Adrenal gland (tissue), 12 donors: ENCODE results near the gene PRKD1. TPM values are rescaled to one million over a fixed set of nuclear protein-coding genes. Genes with fewer than 3 reads are reported as not detected.

Source experiments
- DNase-seq, 7 donors: peaks; one replicate each; pipeline ENCODE4 v3.0.0-alpha.2; 2019 to 2020
- H3K27ac ChIP-seq, 5 donors: fragments of 200-600 bp; sonication (generic) in 4 of 5; 1 replicate in 3 of 5; 2 replicates in 2 of 5; pipeline versions ENCODE4 v1.5.1 to v1.8.0; 2016 to 2020; ENCODE audit warnings: mild to moderate bottlenecking in 1 of 5
- H3K27me3 ChIP-seq: fragments of 200-600 bp; 2 replicates; pipeline ENCODE4 v1.8.0; 2021
- H3K36me3 ChIP-seq, 2 donors: fragments of 200-600 bp; replicated peaks in 1 of 2; 1 replicate in 1 of 2; 2 replicates in 1 of 2; pipeline versions ENCODE4 v1.5.1 to v1.8.0; 2018 to 2022
- H3K4me1 ChIP-seq, 2 donors: fragments of 200-600 bp; replicated peaks in 1 of 2; 1 replicate in 1 of 2; 2 replicates in 1 of 2; pipeline versions ENCODE4 v1.5.1 to v1.8.0; 2018 to 2021
- H3K4me3 ChIP-seq, 4 donors: fragments of 200-600 bp; sonication (generic) in 3 of 4; one replicate each; pipeline ENCODE4 v1.5.1; 2016 to 2018
- H3K9me3 ChIP-seq, 3 donors: fragments of 200-600 bp; sonication (generic) in 1 of 3; replicated peaks in 1 of 3; 1 replicate in 2 of 3; 2 replicates in 1 of 3; pipeline versions ENCODE4 v1.5.1 to v1.8.0; 2016 to 2021
- POLR2A ChIP-seq, 2 donors: fragments of 450-650 bp; IDR thresholded peaks; one replicate each; pipeline ENCODE4 v1.6.1; 2017; ENCODE audit warnings: antibody characterized with exemption in 2 of 2, mild to moderate bottlenecking in 2 of 2, moderate library complexity in 1 of 2
- WGBS, 4 donors: extraction: QIAGEN DNeasy Blood & Tissue Kit in 2 of 4; methylation state at CpG; one replicate each; pipeline versions ENCODE4 v1.1.5 to v1.1.7; 2013 to 2017; 5-methylcytosine and 5-hydroxymethylcytosine counted together
- intact Hi-C, 2 donors: fragments of 100-400 bp; cut with DNase I; formaldehyde crosslinking; loops; one replicate each; pipeline versions ENCODE4 v1.14.1 to v1.15.0; 2022 to 2023
- polyA plus RNA-seq, 3 donors: library from polyadenylated mRNA; stranded (reverse); fragments of 200-250 nt in 2 of 3; fragments of 350-450 nt in 1 of 3; fragmentation: Illumina TruSeq in 1 of 3; extraction: RNeasy Lipid Tissue Mini Kit (QIAGEN cat#74804) in 1 of 3; gene quantifications; one replicate each; pipeline ENCODE4 v1.2.3, GENCODE V29; 2013 to 2014
- total RNA-seq, 9 donors: library from RNA; depleted of rRNA in 4 of 9; stranded (reverse); fragments of >200 nt in 4 of 9; fragments of 120-200 nt in 1 of 9; fragmentation: NEBNext Ultra II Directional in 1 of 9; extraction: Animal tissue kit (Norgen Biotek cat#: 25700) in 1 of 9; gene quantifications; one replicate each; pipeline versions ENCODE4 v1.1.0 to v1.2.4, GENCODE V29; 2013 to 2023
- TF ChIP-seq, protein P1 (sequence below), 6 experiments: fragments of 450-650 bp in 4 of 6; fragments of 200-600 bp in 2 of 6; sonication (generic) in 1 of 6; IDR thresholded peaks; 1 replicate in 5 of 6; 2 replicates in 1 of 6; pipeline versions ENCODE4 v1.5.1 to v1.8.0; 2016 to 2021; ENCODE audit warnings: antibody characterized with exemption in 6 of 6, mild to moderate bottlenecking in 2 of 6, moderate library complexity in 1 of 6
- donor health status: healthy with polysubstance abuse.
- donor health status: Bipolar disorder and iron deficiency.
- donor health status: DM: yes; HTN: yes; CAD: no.
- donor health status: DM: no; HTN: no; CAD: no.
- donor health status: DM: no; HTN: no; CAD: no.
- donor health status: DM: yes; HTN: yes; CAD: no.

The PRKD1 gene
- total and polyA plus RNA-seq, 12 donors, result 6.9 to 30.1 (median 22.0) TPM

DNA sequence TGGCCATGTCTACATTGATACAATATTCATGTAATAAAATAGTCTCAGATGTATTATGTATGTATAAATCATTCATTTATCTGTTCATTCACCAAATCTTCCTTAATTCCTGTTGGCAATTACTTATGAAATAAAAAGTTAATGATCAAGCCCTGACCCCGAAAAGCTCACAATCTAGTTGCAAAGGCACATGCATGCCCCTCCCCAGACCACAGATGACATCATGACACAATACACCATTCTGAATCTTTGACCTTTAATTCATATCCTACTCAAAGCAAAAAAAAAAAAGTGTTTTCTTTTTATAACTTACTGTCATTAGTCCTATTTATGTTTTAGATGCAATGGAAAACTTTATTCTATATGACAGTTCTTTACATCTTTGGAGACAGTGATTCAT, 346.9 kb downstream of the PRKD1 start:
- no peaks in the 10 kb centered on the region for H3K36me3 ChIP-seq
- 92 to 100% (median 96%) methylated on average over 1 of the region's 1 CpG for WGBS, 4 donors
- H3K4me3 ChIP-seq, result no peak overlapping the region
- no peak overlapping the region for H3K27ac ChIP-seq
- H3K9me3 ChIP-seq, result no peaks in the 10 kb centered on the region
- H3K4me1 ChIP-seq, result peaks cover 0 to 11% of the 10 kb centered on the region in 2 donors
- DNase-seq, result no peak
- H3K27me3 ChIP-seq, result no peaks in the 10 kb centered on the region
- intact Hi-C loops, result loop anchor here in 1 of 2 donors (10.0 kb wide), 1 partner anchor 344 kb away; the partner anchor contains the start of gene PRKD1
- TF ChIP-seq, protein P1, sequence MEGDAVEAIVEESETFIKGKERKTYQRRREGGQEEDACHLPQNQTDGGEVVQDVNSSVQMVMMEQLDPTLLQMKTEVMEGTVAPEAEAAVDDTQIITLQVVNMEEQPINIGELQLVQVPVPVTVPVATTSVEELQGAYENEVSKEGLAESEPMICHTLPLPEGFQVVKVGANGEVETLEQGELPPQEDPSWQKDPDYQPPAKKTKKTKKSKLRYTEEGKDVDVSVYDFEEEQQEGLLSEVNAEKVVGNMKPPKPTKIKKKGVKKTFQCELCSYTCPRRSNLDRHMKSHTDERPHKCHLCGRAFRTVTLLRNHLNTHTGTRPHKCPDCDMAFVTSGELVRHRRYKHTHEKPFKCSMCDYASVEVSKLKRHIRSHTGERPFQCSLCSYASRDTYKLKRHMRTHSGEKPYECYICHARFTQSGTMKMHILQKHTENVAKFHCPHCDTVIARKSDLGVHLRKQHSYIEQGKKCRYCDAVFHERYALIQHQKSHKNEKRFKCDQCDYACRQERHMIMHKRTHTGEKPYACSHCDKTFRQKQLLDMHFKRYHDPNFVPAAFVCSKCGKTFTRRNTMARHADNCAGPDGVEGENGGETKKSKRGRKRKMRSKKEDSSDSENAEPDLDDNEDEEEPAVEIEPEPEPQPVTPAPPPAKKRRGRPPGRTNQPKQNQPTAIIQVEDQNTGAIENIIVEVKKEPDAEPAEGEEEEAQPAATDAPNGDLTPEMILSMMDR (IDR thresholded peaks at IDR 0.05), result no peak
- TF ChIP-seq POLR2A (IDR thresholded peaks at IDR 0.05), result no peak

GRCh38 chr14:29579838-29580237, 347.8 kb downstream of the PRKD1 start:
- H3K27me3 ChIP-seq, result no peaks in the 10 kb centered on the region
- H3K36me3 ChIP-seq, result no peaks in the 10 kb centered on the region
- no peak overlapping the region for H3K4me3 ChIP-seq
- no peak for TF ChIP-seq POLR2A (IDR thresholded peaks at IDR 0.05)
- H3K4me1 ChIP-seq, result peaks cover 0 to 4% of the 10 kb centered on the region in 2 donors
- no peak for DNase-seq
- H3K9me3 ChIP-seq, result no peaks in the 10 kb centered on the region
- no peak overlapping the region for H3K27ac ChIP-seq
- intact Hi-C loops, result loop anchor here in 1 of 2 donors (10.0 kb wide), 1 partner anchor 345 kb away; the partner anchor contains the start of gene PRKD1
- WGBS, 4 donors, result 83 to 93% (median 88%) methylated on average over 3 of the region's 3 CpGs

DNA sequence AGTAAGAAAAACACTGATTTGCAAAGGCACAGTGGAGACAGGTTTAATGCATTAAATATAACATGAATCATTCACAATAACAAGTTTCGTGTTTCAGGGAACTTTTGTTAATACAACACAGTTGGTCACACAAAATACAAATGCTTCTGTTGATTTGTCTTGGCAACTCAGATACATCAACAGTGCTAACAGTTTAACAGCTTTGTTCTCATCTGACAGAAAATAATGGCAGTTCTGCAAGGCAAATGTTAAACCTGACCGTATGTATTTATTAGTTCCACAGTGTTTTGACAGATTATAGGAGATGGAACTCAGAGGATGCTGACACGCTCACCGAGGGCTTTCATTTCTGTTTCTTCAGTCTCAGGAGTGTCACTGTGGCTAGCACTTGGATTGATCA, 350.7 kb downstream of the PRKD1 start:
- no peaks in the 10 kb centered on the region for H3K4me1 ChIP-seq
- 91 to 96% (median 94%) methylated on average over 4 of the region's 4 CpGs for WGBS, 4 donors
- intact Hi-C loops, result no loop called here
- H3K27me3 ChIP-seq, result no peaks in the 10 kb centered on the region
- peaks cover 0 to 8% (median 0%) of the 10 kb centered on the region in 3 donors for H3K9me3 ChIP-seq
- no peaks in the 10 kb centered on the region for H3K36me3 ChIP-seq
- no peak for DNase-seq
- no peak overlapping the region for H3K27ac ChIP-seq
- no peak for TF ChIP-seq POLR2A (IDR thresholded peaks at IDR 0.05)
- TF ChIP-seq, protein P1 (IDR thresholded peaks at IDR 0.05), result no peak
- H3K4me3 ChIP-seq, result no peak overlapping the region

DNA sequence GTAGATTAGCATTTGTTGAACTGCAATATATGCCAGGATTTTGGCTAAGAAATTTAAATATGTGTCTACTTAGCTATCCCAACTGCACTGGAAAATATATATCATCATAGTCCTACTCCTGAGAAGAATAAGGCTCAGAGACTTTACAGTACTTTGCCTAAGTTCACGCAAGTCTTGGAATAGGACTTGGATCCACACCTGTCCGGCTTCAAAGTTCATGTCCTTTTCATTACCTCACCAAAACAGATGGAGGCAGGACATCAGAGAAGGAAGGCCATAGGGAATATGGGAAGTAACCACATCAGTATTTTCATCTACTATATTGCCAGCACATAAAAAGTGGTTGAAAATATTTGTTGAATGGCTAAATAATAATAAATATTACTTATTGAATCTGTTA, 358.5 kb downstream of the PRKD1 start:
- H3K27me3 ChIP-seq, result no peaks in the 10 kb centered on the region
- 89 to 97% (median 93%) methylated on average over 2 of the region's 2 CpGs for WGBS, 4 donors
- H3K27ac ChIP-seq, result no peak overlapping the region
- H3K4me1 ChIP-seq, result no peaks in the 10 kb centered on the region
- intact Hi-C loops, result no loop called here
- DNase-seq, result no peak
- H3K9me3 ChIP-seq, result peaks cover 0 to 8% (median 0%) of the 10 kb centered on the region in 3 donors
- H3K4me3 ChIP-seq, result no peak overlapping the region
- no peaks in the 10 kb centered on the region for H3K36me3 ChIP-seq
- no peak for TF ChIP-seq POLR2A (IDR thresholded peaks at IDR 0.05)
- TF ChIP-seq, protein P1 (IDR thresholded peaks at IDR 0.05), result no peak

DNA sequence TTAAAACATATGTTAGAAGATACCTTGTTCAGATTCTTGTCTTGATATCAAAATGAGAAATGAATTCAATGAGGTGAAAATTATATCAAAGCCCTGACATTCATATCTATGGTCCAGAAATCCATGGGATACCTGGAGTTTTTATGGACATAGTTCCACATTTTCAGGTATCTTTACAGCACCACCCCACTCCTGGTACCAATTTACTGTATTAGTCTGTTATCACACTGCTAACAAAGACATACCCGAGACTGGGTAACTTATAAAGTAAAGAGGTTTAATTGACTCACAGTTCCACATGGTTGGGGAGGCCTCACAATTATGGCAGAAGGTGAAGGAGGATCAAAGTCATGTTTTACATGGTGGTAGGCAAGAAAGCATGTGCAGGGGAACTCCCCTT, 361.5 kb downstream of the PRKD1 start:
- Histone ChIP-seq H3K4me3 (no peak overlapping the region), H3K27me3 (no peaks in the 10 kb centered on the region), H3K9me3 (no peaks in the 10 kb centered on the region), H3K36me3 (no peaks in the 10 kb centered on the region), H3K27ac (no peak overlapping the region), H3K4me1 (no peaks in the 10 kb centered on the region)
- TF ChIP-seq, protein P1 (IDR thresholded peaks at IDR 0.05), result no peak
- no peak for TF ChIP-seq POLR2A (IDR thresholded peaks at IDR 0.05)
- no peak for DNase-seq
- WGBS, 4 donors, result 60 to 74% (median 69%) methylated on average over 1 of the region's 1 CpG
- intact Hi-C loops, result no loop called here
